Erythroblast (primary cell): ENCODE results near the gene COP1.

Experiments
- GATA1 ChIP-seq: IDR thresholded peaks from 2 replicates; pipeline ENCODE4 v1.6.1; 2011; ENCODE audit warnings: low read depth, mild to moderate bottlenecking, control low read depth, low read length, moderate library complexity
- POLR2A ChIP-seq: IDR thresholded peaks from 2 replicates; pipeline ENCODE4 v1.6.1; 2011; ENCODE audit warnings: mild to moderate bottlenecking, low read length

GRCh38 chr1:176009951-176010350 is 197.1 kb downstream of the COP1 start:
- TF ChIP-seq POLR2A (no peak), GATA1 (no peak)
